ENCODE measurements around the gene BIK. TPM values are rescaled to one million over a fixed set of nuclear protein-coding genes. Genes with fewer than 3 reads are reported as not detected.

The BIK gene, protein sequence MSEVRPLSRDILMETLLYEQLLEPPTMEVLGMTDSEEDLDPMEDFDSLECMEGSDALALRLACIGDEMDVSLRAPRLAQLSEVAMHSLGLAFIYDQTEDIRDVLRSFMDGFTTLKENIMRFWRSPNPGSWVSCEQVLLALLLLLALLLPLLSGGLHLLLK
- total RNA-seq (1 to 10 TPM; 2.0 to 3.1 TPM), polyA plus RNA-seq (ENCODE audit: insufficient read length in 6 of 6) (1 to 10 TPM in 4 of 6 donors, under 1 TPM in 2; 0.78 to 1.7 (median 1.2) TPM)
- long read RNA-seq, donor 1 = 0 reads
- long read RNA-seq, donor 2, partial matches to known transcripts = 0 of 2 reads
- long read RNA-seq, donor 2, other reads (novel, unspliced or antisense) = 0 of 2 reads
- long read RNA-seq, donor 3, partial matches to known transcripts = 0 of 1 reads
- long read RNA-seq, donor 3, other reads (novel, unspliced or antisense) = 0 of 1 reads
- long read RNA-seq, donor 4, partial matches to known transcripts = 0 of 1 reads
- long read RNA-seq, donor 4, other reads (novel, unspliced or antisense) = 0 of 1 reads
- long read RNA-seq, donor 5, partial matches to known transcripts = 0 of 2 reads
- long read RNA-seq, donor 5, other reads (novel, unspliced or antisense) = 0 of 2 reads
- long read RNA-seq, donor 6, partial matches to known transcripts = 0 of 1 reads
- long read RNA-seq, donor 6, other reads (novel, unspliced or antisense) = 0 of 1 reads
- long read RNA-seq, donor 7 = 0 reads
- long read RNA-seq, donor 8 = 0 reads
- long read RNA-seq, donor 9 = 0 reads
- long read RNA-seq, donor 10, transcript BIK-201 (5 exons, 953 nt) = major isoform, 9 of 10 reads
- long read RNA-seq, donor 10, partial matches to known transcripts = 1 of 10 reads
- long read RNA-seq, donor 10, other reads (novel, unspliced or antisense) = 0 of 10 reads
- long read RNA-seq, donor 11, partial matches to known transcripts = 27 of 50 reads
- long read RNA-seq, donor 11, other reads (novel, unspliced or antisense) = 23 of 50 reads
- long read RNA-seq, donor 12 = 0 reads

DNA sequence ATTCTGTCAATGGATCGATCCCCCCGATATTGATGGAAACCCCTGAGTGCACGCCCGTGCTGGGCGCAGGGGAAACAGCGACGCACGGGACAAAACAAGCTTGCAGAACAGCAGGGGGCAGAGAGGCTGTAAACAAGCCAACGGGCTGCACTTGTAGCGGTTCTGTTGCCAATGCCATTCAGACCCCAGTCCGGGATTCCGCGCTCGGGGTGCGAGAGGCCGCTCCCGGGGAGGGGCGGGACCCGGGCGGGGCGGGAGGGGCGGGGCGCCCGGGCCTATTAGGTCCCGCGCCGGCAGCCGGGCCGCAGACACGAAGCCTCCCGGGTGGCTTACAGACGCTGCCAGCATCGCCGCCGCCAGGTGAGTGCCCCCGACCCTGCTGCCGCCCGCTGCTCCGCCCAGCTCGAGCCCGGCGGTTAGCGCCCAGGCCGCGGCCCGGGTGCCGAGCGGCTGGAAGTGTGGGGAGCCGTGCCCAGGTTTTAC lies at the start of gene BIK:
TSS of gene BIK (plus strand) at position 307 of the 483 bp plus-strand sequence. CDS start 13,273 bp downstream, outside the sequence.
- Histone ChIP-seq H3K27me3 (peaks cover 22 to 40% of the 10 kb centered on the region in 2 donors), H3K4me3 (peak within 1 kb of the TSS; percentile 48 to 50), H3K9me3 (no peaks in the 10 kb centered on the region), H3K4me1 (peaks cover 8 to 24% of the 10 kb centered on the region in 2 donors), H3K36me3 (no peaks in the 10 kb centered on the region), H3K27ac (no peak within 1 kb of the TSS)
- DNase-seq (peak in 2 of 4 donors; percentile 62 to 90), ATAC-seq (peak; percentile 79)
- intact Hi-C loops (cut with DNase I) = no loop called here
- TF ChIP-seq, protein P1, sequence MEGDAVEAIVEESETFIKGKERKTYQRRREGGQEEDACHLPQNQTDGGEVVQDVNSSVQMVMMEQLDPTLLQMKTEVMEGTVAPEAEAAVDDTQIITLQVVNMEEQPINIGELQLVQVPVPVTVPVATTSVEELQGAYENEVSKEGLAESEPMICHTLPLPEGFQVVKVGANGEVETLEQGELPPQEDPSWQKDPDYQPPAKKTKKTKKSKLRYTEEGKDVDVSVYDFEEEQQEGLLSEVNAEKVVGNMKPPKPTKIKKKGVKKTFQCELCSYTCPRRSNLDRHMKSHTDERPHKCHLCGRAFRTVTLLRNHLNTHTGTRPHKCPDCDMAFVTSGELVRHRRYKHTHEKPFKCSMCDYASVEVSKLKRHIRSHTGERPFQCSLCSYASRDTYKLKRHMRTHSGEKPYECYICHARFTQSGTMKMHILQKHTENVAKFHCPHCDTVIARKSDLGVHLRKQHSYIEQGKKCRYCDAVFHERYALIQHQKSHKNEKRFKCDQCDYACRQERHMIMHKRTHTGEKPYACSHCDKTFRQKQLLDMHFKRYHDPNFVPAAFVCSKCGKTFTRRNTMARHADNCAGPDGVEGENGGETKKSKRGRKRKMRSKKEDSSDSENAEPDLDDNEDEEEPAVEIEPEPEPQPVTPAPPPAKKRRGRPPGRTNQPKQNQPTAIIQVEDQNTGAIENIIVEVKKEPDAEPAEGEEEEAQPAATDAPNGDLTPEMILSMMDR (IDR thresholded peaks at IDR 0.05) = no peak

DNA sequence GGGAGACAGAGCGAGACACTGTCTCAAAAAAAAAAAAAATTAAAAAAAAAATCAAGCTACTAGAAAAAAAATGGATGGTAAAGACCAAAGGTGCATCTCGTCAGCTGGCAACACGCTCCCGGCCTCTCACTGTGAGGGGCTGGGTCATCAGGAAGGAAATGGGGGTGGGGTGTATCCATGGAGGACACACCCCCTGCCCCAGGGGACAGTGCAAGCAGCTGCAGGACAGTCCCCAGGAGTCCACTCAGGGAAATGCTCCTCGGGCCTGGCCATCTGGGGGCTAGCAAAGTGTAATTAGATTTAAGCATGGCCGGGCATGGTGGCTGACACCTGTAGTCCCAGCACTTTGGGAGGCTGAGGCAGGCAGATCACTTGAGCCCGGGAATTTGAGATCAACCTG lies 44.4 kb upstream of the BIK start:
- Histone ChIP-seq H3K4me1 (no peaks in the 10 kb centered on the region), H3K36me3 (peaks cover 0 to 36% of the 10 kb centered on the region in 2 donors), H3K27ac (no peak overlapping the region), H3K4me3 (no peak overlapping the region), H3K9me3 (no peaks in the 10 kb centered on the region), H3K27me3 (no peaks in the 10 kb centered on the region)
- intact Hi-C loops (cut with DNase I) = no loop called here
- no peak for DNase-seq
- ATAC-seq = no peak
- TF ChIP-seq, protein P1 (IDR thresholded peaks at IDR 0.05) = no peak

DNA sequence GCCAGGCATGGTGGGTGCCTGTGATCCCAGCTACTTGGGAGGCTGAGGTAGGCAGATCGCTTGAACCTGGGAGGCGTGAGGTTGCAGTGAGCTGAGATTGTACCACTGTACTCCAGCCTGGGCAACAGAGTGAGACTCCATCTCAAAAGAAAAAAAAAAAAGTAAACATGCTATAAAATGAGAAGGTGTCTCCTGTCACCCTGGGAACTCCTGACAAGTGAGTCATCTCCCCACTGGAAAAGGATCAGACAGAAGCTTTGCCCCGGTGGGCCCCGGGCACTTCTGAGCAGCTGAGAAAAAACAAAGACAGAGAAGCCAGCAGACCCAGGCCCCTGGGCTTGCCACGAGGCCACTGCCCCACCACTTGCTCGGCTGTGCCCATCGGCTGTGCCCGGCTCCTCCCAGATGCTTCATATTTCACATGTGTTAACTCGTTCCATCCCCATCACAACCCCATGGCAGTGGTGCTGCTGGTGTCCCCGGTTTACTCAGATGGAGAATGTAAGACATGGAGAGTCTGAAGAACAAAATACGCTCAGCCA lies 43.6 kb upstream of the BIK start:
- ATAC-seq = no peak
- Histone ChIP-seq H3K27me3 (no peaks in the 10 kb centered on the region), H3K9me3 (no peaks in the 10 kb centered on the region), H3K27ac (no peak overlapping the region), H3K4me3 (no peak overlapping the region), H3K36me3 (peaks cover 0 to 32% of the 10 kb centered on the region in 2 donors), H3K4me1 (no peaks in the 10 kb centered on the region)
- TF ChIP-seq, protein P1 (IDR thresholded peaks at IDR 0.05) = no peak
- intact Hi-C loops (cut with DNase I) = no loop called here
- no peak for DNase-seq

DNA sequence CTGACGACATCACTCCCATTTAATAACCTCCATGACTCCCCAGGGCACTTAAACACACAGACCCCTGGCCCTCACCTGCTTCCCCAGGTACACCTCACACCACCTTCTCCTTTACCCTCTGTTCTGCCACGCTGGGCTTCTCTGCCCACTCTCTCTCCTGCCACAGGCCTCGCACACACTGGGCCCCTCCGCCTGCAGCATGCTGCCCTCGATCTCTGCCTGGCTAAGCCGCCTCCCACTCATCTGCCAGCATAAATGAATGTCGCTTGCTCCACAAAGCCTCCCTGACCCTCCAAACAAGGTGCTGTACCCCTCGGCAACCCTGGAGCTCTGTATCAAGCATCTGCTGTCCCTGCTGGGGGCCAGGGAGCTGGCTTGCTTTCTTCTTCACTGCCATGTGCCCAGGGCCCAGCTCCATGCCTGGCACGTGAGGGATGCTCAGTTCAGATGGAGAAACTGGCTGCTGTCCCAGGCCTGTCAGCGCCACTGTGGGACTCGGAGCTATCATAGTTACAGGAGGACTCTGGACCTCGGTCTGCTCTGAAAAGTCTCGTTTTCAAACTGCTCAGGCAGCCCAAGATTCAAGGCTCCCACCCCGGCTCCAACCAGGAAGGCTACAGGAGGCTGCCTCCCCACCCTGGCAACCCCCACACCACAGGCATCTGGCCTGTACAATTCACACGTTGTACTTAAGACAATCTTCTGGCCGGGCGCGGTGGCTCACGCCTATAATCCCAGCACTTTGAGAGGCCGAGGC lies 33.3 kb upstream of the BIK start:
- ATAC-seq (no peak), DNase-seq (no peak)
- intact Hi-C loops (cut with DNase I) = no loop called here
- Histone ChIP-seq H3K4me1 (no peaks in the 10 kb centered on the region), H3K27ac (no peak overlapping the region), H3K9me3 (no peaks in the 10 kb centered on the region), H3K36me3 (peaks cover 0 to 5% of the 10 kb centered on the region in 2 donors), H3K4me3 (no peak overlapping the region), H3K27me3 (no peaks in the 10 kb centered on the region)
- TF ChIP-seq, protein P1 (IDR thresholded peaks at IDR 0.05) = no peak

Data from left lung (tissue), 14 donors.